Anterior cingulate cortex (tissue), 58 donors: ENCODE data around the gene CACNB4.
"Not testable (repeated sequence)": the region's sequence is repeated elsewhere in the genome, so short reads cannot be mapped to it uniquely, and the experiment has no call there.

Experiments used
- DNase-seq, 58 donors: peaks; one replicate each; lab custom pipeline; 2025; lab: John Stamatoyannopoulos, UW

Gene CACNB4

DNA sequence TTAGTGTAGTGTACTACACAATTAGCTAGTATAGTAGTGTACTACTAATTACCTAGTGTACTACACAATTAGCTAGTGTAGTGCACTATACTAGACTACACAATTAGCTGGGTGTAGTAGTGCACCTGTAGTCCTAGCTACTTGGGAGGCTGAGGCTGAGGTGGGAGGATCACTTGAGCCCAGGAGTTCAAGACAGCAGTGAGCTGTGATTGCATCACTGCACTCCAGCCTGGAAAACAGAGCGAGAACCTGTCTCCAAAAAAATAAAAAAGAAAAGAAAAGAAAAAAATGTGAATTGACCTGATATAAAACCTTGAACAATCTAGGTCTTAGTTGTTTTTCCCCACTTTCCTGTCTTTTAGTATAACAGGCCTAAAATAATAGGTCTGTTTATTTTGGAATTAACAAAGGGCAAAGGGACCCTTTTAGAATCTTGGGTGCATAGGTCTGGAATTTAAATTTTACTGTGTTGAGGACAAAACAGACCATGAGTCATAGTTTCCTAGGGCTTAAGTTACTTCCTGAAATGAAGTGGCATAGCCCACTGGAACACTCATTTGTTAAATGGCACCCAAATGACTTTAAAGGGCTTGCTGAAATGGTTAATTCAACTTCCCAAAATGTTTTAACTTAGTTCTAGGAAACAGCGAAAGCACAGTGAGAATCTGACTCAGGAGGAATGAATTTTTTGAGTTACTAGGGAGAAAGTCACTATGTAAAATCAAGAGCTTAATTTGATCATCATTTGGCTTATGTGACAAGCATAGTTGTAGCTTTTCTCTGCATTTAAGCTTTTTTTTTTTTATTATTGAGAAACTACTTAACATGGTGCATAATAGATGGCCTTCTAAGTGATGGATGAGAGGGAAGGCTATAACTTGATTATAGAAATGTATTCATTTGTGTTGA lies 219.9 kb downstream of the CACNB4 start:
- DNase-seq, result no peak

DNA sequence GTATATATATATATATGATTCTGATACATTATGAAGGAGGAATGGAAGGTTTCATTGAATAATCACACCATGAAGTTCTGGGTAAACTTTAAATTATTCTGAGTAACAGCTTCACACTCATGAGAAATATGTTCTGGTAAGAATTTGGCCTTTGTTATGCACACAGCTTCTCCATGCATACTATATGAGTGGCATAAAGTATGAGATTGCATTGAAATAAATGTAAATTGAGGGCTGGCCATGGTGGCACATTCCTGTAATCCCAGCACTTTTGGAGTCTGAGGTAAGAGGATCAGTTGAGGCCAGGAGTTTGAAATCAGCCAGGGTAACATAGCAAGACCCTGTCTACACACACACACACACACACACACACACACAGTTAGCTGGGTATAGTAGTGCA lies 220.6 kb downstream of the CACNB4 start:
- DNase-seq, result no peak

DNA sequence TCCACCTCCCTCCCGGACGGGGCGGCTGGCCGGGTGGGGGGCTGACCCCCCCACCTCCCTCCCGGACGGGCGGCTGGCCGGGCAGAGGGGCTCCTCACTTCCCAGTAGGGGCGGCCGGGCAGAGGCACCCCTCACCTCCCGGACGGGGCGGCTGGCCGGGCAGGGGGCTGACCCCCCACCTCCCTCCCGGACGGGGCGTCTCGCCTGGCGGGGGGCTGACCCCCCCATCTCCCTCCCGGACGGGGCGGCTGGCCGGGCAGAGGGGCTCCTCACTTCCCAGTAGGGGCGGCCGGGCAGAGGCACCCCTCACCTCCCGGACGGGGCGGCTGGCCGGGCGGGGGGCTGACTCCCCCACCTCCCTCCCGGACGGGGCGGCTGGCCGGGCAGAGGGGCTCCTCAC lies 223.2 kb downstream of the CACNB4 start:
- not testable (repeated sequence) for DNase-seq

DNA sequence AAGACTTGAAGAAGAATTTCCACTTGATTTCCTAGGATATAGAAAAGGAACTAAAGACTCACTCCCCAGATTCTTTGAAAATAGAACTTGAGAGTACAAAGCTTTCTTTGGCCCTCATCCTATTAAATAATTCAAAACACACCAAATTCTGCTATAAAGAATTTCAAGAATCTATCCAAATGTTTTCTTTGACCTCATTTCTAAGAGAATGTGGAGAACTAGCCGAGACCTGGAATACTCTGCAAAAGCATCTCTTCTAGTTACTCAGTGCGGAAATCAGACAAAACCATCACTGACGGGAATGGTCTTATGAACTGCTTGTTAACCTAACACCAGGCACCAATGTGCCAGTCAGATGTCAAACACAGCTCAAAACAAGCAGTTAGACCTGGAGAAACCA lies 226.4 kb downstream of the CACNB4 start:
- no peak for DNase-seq

DNA sequence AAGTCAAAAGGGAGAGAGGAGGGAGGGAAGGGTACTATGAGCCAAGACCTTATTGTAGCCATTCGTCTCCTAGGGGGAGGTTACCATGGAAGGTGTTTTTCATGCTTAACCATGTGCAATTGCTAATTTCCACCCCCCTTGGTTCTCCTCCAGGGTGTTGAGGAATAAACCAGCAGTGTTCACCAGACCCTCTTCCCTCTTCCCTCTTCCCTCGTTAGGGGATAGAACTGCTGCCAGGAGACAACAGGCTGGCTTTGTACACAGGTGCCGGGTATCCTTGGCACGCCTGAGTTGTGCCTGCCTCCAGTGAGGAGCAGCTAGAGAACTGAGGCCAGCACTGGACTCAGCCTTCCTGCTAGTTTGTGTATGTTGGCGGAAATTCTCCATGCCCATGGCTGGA lies 229.6 kb downstream of the CACNB4 start:
- DNase-seq, result peak in 37 of 58 donors; percentile 4 to 73 (median 27)

DNA sequence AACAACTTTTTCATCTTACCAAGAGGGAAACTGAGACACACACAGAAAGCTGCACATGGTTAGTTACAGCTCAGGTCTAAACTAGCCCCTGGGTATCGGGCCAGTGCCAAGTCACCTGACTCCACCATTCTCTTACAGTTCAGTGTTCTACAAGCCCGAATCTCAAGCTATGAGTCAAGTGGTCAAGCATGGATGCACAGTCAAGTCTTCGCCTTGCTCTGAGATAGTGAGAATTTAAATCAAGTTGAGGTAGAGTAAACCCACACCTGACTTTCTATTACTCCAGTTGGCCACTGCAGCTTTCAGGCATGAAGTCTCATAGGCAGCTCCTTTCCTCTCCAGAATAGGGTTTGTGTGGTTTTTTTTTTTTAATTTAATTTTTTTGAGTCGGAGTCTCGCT lies 236.1 kb downstream of the CACNB4 start:
- DNase-seq, result no peak

DNA sequence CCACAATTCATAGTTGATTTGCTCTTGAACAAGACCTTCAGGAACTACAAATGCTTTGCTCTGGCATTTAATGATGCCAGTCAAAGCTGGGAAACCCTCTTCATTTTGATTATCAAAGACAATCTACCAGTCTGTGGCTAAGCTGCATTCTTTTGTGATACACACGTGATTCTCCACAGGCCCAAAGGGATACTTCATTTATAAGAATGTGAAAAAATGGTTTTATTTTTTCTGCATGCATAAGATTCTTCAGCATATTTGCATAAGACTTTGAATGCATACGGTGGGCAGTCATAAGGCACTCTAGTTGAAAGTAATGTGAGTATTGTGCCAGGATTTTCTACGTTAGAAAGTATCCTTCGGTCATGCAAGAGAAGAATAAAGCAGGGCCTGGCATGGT lies 237.7 kb downstream of the CACNB4 start:
- DNase-seq, result no peak

DNA sequence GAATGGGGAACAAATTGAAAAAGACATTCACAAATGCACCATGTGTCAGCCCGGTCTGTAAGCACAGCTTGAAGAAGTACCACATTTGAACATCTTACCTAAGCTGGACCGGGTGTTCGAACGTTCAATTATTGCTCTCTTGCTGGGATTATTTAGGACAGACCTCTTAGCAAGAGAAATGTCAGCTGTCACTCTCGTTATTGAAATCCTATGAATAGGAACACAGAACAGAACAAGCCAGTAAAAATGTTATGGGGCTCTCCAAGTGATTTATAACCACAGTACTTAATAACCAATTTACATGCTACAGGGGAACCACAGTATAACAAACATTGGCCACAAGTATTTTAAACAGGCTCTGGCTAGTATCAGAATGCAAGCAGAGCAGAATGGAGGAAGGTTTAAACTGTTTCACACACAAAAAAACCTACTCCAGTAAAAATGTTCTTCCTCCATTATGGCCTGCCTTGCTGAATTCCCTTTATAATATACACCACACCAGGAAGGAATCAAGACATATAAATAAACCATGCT lies 238.2 kb downstream of the CACNB4 start:
- DNase-seq, result no peak

DNA sequence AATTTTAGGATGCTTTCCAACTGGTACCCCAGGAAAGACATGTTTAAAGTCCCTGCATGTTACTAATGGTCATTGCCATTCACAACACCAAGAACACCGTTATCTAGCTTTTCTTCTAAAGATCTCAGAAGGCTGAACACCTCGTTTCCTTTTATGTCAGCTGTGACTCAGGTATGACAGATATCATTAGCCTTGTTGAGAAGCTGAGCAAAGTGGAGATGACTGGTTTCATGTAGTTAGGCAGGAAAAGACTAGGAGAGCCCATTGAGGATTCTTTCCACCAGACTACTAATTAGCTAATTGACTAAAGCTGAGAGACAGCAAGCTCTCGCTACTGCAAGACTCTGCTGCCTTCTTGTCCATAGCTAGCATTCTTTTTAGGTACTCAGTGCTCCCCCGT lies 238.6 kb downstream of the CACNB4 start:
- no peak for DNase-seq

DNA sequence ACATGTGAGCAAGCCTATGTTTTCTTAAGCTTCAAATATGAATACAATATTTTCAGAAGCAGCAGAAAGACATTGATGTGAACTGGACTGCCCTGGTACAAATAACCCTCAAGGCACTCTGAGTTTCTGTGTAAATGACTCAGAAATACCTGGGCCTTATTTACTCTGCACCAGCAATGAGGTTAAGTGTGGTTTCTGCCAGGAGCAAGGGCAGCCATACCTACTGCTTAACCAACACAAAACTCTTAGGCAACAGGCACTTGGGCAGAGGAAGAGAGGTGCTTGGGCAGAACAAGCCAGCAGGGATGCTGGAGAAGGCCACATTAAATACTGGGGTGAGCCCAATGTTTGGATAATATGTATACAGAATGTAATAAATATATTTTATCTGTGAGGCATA lies 241.2 kb downstream of the CACNB4 start:
- DNase-seq, result no peak

DNA sequence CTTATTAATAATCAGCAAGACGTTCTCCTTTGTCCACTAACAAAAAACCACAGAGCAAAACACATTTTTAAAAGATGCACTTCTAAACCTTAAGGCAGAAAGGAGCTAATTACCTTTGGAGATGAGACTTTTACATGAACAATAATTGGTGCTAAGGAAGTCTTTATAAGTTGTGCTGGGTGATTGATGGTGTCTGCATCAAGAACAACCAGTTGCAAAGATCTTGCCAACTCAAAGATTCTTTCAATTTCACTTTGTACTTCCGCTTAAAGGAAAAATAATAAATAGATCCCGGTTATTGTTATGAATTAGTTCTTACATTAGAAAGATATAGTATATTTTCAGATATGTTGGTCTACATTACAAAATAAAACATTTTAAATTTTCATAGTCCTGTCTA lies 243.7 kb downstream of the CACNB4 start:
- no peak for DNase-seq

DNA sequence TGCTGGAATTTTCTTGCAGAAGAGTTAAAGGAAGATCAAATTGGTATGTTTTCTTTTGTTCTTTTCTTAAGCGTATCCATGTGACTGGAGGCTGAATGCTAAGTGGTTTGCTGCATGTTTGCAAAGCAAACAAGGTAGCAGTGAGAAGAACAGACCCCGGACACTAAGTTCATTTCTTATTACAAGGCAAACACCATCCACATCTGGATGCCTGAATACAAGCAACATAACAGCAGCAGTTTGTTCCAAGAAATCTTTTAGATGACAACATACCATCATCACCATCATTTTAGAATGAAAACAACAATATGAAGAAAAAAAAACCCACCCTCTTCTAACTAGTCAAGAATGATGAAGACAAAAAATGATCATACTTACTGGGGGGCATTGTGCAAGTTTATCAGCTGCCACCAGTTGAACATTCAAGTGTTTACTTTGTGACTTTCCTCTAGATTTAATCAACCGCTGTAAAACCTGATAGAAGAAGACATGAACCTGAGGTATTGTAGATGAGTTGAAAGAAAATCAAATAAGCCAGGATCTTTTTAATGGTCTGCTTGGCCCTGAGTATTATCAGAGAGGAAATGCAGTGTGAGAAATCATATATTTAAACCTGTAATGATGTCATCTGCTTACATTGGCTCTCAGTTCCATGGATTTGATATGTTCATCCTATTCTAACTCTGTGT lies 245.6 kb downstream of the CACNB4 start:
- no peak for DNase-seq

DNA sequence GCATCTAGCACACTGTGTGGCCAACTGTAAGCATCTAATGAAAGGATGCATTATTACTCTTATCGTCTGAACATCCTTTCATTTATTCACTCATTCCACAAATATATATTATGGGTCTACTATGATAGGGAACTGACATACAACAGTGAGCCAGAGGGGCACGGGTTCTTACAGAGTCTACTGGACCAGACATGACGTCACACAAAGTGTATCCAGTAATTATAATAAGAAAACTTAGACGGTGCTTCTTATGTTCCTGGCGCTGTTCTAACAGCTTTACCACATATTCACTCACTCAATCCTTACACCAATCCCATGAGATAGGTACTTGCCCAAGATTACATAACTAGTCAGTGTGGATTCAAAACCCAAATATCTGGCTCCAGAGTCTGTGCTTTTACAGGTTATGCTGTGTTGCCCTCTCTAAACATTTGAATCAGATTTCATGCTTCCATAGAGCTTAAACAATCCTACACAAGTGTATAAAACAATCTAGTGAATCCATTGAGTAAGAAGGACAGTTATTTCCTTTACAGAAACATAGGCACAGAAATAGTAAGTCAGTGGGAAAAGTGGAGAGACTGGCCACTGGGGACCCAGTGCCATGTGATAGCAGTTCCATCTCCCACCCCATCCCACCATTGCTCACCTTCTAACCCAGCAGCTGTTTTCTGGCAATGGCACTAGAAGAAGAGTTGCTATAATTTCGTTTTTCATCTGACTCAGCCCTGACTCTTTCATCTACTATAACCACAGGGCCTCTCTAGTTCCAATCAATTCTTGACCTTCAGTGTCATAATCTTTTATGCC lies 246.4 kb downstream of the CACNB4 start:
- no peak for DNase-seq

DNA sequence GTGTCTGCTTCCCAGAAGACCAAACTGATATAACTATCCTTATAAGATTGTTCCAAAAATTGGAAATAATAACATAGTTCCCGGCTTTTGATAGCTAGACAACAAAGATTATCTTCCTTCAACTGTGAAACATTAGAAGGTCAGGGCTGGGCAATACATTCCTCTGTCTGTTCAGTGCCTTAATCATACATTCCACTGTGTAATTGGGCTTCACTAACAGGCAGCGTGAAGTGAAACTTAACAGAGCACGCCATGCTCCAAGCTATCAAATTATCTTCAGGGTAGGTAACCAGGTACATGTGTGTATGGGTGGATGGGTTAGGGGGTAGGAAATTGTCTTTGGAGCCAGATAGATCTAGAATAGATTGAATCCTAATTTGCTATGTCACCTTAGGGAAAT lies 247.1 kb downstream of the CACNB4 start:
- no peak for DNase-seq

DNA sequence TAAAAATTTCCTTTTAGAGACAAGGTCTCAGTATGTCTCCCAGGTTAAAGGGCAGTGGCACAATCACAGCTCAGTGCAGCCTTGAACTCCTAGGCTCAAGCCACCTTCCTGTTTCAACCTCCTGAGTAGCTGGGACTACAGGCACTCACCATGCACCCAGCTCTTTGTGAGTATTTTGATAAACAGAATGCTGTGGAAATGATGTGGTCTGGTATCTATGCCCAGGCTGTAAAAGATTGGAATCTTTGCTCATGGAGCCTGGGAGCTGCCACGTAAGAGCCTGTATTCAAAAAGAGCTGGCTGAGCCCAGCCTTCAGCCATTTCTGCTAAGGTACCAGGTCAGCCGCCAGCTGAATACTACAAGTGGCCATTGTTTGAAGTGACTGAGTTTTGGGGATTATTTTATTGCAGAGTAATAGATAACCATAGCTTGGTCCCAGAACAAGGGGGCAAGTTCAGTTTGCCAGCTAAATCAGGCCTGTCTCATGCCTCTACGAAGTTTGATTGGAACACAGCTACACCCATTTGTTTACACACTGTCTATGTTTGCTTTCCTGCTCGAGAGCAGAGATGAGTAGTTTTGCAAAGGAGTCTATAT lies 249.3 kb downstream of the CACNB4 start:
- peak in 1 of 58 donors; percentile 8 for DNase-seq

DNA sequence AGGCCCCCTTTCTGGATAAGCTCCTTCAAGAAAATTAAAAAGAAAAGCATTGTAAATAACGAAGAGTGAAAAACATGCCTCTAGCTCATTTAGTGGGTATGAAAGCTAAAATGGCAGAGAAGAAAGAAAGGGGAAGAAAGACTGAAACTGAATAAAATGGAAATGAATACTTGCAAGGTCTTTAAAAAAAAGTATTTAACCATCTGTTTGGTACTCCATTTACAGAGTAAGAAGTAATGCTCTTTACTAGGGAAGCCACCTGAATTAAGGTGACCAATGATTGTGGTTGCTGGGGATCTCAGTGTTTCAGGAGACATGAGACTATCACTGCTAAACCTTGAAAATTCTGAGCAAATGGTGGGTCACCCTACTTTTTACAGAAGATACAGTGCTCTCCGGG lies 253.0 kb downstream of the CACNB4 start:
- no peak for DNase-seq

DNA sequence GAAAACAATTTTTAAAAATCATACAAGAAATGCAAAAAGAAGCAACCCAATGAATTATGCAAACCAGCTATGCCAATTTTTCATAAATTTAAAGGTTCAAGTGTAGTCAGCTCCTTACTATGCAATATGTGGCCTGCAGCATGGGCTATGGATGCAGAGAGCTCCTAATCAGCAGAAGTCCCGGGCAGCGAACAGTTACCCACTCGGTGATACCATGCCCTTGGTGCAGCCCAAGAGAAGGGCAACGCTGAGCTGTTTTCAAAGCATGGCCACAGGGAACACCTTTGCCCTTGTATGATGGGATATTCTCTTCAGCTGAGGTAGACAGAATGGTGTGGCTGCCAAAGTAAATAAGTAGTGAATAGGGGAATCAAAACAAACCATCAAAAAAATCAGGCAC lies 253.4 kb downstream of the CACNB4 start:
- DNase-seq, result no peak

DNA sequence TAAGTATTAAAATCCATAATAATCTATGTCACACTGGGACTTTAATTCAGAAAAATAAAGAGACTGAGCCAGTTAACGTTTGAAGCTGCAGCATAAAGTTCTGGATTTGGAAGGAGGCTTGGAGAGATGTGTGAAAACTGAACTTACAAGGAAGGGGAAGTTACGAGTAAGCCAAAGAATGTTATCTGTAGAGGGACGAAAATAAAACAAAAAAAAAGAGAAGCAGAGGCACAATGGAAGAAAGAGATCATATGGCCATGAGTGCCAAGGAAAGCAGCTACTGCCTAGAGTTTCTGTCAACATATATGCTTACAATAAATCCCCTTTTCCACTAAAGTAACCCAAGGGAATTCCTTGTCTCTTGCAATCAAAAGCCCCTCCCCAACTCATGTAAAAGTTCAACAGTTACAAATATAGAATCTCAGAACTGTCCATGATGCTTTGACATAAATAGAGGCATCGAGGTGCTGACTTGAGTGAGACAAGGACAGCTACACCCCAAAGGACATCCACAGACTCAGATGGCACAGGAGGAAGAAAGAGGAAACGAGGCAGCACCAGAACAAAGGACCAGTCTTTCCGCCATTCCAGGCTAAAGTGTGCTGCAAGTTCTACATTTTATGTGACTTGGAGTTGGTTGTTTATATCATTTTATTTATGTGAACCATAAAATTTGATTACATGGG lies 254.5 kb downstream of the CACNB4 start:
- DNase-seq, result peak in 2 of 58 donors; percentile 15 to 57

DNA sequence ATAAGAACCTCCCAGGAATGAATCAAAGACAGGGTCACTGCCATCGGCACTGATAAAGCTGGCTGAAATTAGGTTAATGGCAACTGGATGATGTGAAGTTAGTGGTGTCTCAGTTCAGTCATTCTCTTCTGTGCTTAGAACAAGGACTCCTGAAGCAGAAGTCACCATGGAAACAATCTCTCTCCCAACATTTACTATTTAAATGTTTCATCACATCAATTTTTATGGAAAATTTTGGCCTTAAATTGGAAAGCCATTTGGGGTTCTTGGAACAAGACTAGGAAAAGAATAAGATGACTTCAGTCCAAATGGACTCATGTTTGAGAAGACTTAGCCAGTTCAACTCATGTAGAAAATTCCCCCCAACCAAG lies 255.2 kb downstream of the CACNB4 start:
- DNase-seq, result no peak
